Keratinocyte (primary cell): ENCODE data around the gene MRPS18B. TPM values are rescaled to one million over a fixed set of nuclear protein-coding genes. Genes with fewer than 3 reads are reported as not detected.

Experiments
- DNase-seq: peaks from one replicate; pipeline ENCODE4 v3.0.0-alpha.2; 2011; ENCODE audit warnings: low read depth, missing footprints, low spot score
- FAIRE-seq: peaks from 2 replicates; lab custom pipeline; 2011; peaks lifted over from hg19 to GRCh38; lab: Jason Lieb, UNC
- H2AFZ ChIP-seq: 2 replicates; pipeline ENCODE4 v1.6.0; 2012; ENCODE audit warnings: low read length, control low read depth, inconsistent platforms; ENCODE audit not compliant: control insufficient read depth
- H3K27ac ChIP-seq: 2 replicates; pipeline ENCODE4 v1.5.1; 2011; ENCODE audit warnings: low read length; ENCODE audit not compliant: control insufficient read depth, insufficient read depth
- H3K27me3 ChIP-seq: 3 replicates; pipeline ENCODE4 v1.6.0; 2011; ENCODE audit warnings: low read length; ENCODE audit not compliant: control insufficient read depth, insufficient read depth; ENCODE audit errors: extremely low read depth
- H3K36me3 ChIP-seq, 2 experiments: 2 replicates in 1 of 2; 3 replicates in 1 of 2; pipeline ENCODE4 v1.5.1; 2011; ENCODE audit warnings: low read length in 2 of 2, mild to moderate bottlenecking in 1 of 2; ENCODE audit not compliant: control insufficient read depth in 2 of 2, insufficient read depth in 2 of 2; ENCODE audit errors: extremely low read depth in 1 of 2
- H3K4me1 ChIP-seq: 3 replicates; pipeline ENCODE4 v1.5.1; 2011; ENCODE audit warnings: low read length; ENCODE audit not compliant: control insufficient read depth, insufficient read depth; ENCODE audit errors: extremely low read depth
- H3K4me2 ChIP-seq: 3 replicates; pipeline ENCODE4 v1.6.0; 2011; ENCODE audit warnings: low read depth, low read length; ENCODE audit not compliant: control insufficient read depth, insufficient read depth; ENCODE audit errors: extremely low read depth
- H3K4me3 ChIP-seq, 3 experiments: fragments of 200-600 bp in 1 of 3; sonication (generic) in 1 of 3; 2 replicates in 2 of 3; 3 replicates in 1 of 3; pipeline ENCODE4 v1.5.1; 2011 to 2016; ENCODE audit warnings: low read length in 3 of 3, mild to moderate bottlenecking in 3 of 3, control low read depth in 2 of 3, inconsistent platforms in 1 of 3, low read depth in 1 of 3, mixed read lengths in 1 of 3, mixed run types in 1 of 3, moderate library complexity in 1 of 3; ENCODE audit not compliant: control insufficient read depth in 2 of 3, insufficient read depth in 2 of 3; ENCODE audit errors: extremely low read depth in 1 of 3
- H3K79me2 ChIP-seq: 2 replicates; pipeline ENCODE4 v1.6.0; 2012; ENCODE audit warnings: low read length; ENCODE audit not compliant: control insufficient read depth, insufficient read depth
- H3K9ac ChIP-seq: 3 replicates; pipeline ENCODE4 v1.6.0; 2011; ENCODE audit warnings: low read length; ENCODE audit not compliant: control insufficient read depth, insufficient read depth; ENCODE audit errors: extremely low read depth
- H3K9me1 ChIP-seq: 3 replicates; pipeline ENCODE4 v1.6.0; 2011; ENCODE audit warnings: low read length; ENCODE audit not compliant: control insufficient read depth, insufficient read depth; ENCODE audit errors: extremely low read depth
- H3K9me3 ChIP-seq: 2 replicates; pipeline ENCODE4 v1.5.1; 2012; ENCODE audit warnings: low read depth, low read length; ENCODE audit not compliant: control insufficient read depth
- H4K20me1 ChIP-seq: 3 replicates; pipeline ENCODE4 v1.6.0; 2011; ENCODE audit warnings: low read length; ENCODE audit not compliant: control insufficient read depth, insufficient read depth; ENCODE audit errors: extremely low read depth
- CTCF ChIP-seq, 3 experiments: IDR thresholded peaks in 1 of 3; conservative IDR thresholded peaks in 1 of 3; optimal IDR thresholded peaks in 1 of 3; 2 replicates in 2 of 3; 3 replicates in 1 of 3; pipeline versions ENCODE3 to v1.5.1; 2011; ENCODE audit warnings: low read length in 3 of 3, mild to moderate bottlenecking in 3 of 3, moderate library complexity in 2 of 3, control low read depth in 1 of 3, inconsistent platforms in 1 of 3; ENCODE audit not compliant: insufficient read depth in 2 of 3; ENCODE audit errors: extremely low read depth in 1 of 3
- EZH2 ChIP-seq: IDR thresholded peaks from one replicate; pipeline ENCODE4 v1.6.1; 2012; ENCODE audit warnings: inconsistent platforms, mild to moderate bottlenecking, low read length, moderate library complexity
- dilution Hi-C: fragments of 300-500 bp; cut with MboI; formaldehyde crosslinking; loops from one replicate; pipeline ENCODE4 v1.7.0; 2020; ENCODE audit warnings: low sequenced_read_pairs; ENCODE audit not compliant: extremely low pct_ligation_motif_present
- polyA plus RNA-seq, 5 experiments: library from polyadenylated mRNA; depleted of rRNA in 3 of 5; stranded (reverse) in 3 of 5; stranded (forward) in 1 of 5; unstranded in 1 of 5; fragments of >200 nt; gene quantifications; 1 replicate in 1 of 5; 2 replicates in 3 of 5; 3 replicates in 1 of 5; pipeline versions ENCODE4 v1.2.1 to v1.2.3, GENCODE V29; 2011 to 2012; ENCODE audit warnings: missing spikeins in 2 of 5, low read depth in 1 of 5, low replicate concordance in 1 of 5
- small RNA-seq, 3 experiments: library from RNA; depleted of rRNA; stranded (forward); fragments of <200 nt; gene quantifications; one replicate each; pipeline ENCODE3, GENCODE V24; 2012; ENCODE audit warnings: low read depth in 3 of 3, low replicate concordance in 1 of 3; ENCODE audit not compliant: insufficient read length in 3 of 3

Gene MRPS18B
- polyA plus RNA-seq, 1 donor (not counting 4 experiments of a cell fraction or from before 2014, with no cell fraction given): 55.0 TPM

GRCh38 chr6:30670760-30671527 is 53.3 kb downstream of the MRPS18B start:
- H4K20me1 ChIP-seq: no peaks in the 10 kb centered on the region
- no peak for FAIRE-seq
- peaks cover 7% of the 10 kb centered on the region for H3K4me1 ChIP-seq
- H3K9me1 ChIP-seq: no peaks in the 10 kb centered on the region
- H2AFZ ChIP-seq: no peak overlapping the region
- no peaks in the 10 kb centered on the region for H3K27me3 ChIP-seq
- H3K9me3 ChIP-seq: no peaks in the 10 kb centered on the region
- H3K79me2 ChIP-seq: peaks cover 22% of the 10 kb centered on the region
- no peak overlapping the region for H3K9ac ChIP-seq
- H3K27ac ChIP-seq: no peak overlapping the region
- H3K4me2 ChIP-seq: peak overlapping the region; percentile 89
- TF ChIP-seq CTCF (optimal IDR thresholded peaks at IDR 0.05 in 1 of 3, IDR thresholded peaks at IDR 0.05 in 1 of 3, conservative IDR thresholded peaks at IDR 0.05 in 1 of 3; ENCODE audit: extremely low read depth in 1 of 3, insufficient read depth in 2 of 3, low read length in 3 of 3): peak in 2 of 3 experiments; percentile 17 to 45
- no peak for TF ChIP-seq EZH2
- no peak overlapping the region for H3K4me3 ChIP-seq
- dilution Hi-C loops: no loop called here
- DNase-seq: no peak
- peaks cover 14 to 27% of the 10 kb centered on the region in 2 experiments for H3K36me3 ChIP-seq

GRCh38 chr6:30672445-30673253 is 55.0 kb downstream of the MRPS18B start, which contains the start of gene DHX16:
TSS of gene DHX16 (minus strand) at chr6:30673006. CDS start at chr6:30672841, 165 bp downstream.
- FAIRE-seq (peak; percentile 78), DNase-seq (peak; percentile 85)
- peak; percentile 69 to 93 (median 78) for TF ChIP-seq CTCF (optimal IDR thresholded peaks at IDR 0.05 in 1 of 3, IDR thresholded peaks at IDR 0.05 in 1 of 3, conservative IDR thresholded peaks at IDR 0.05 in 1 of 3; ENCODE audit: extremely low read depth in 1 of 3, insufficient read depth in 2 of 3, low read length in 3 of 3)
- TF ChIP-seq EZH2: no peak
- peak within 1 kb of the TSS; percentile 84 to 96 (median 89) for H3K4me3 ChIP-seq
- H3K79me2 ChIP-seq: peaks cover 22% of the 10 kb centered on the region
- H3K36me3 ChIP-seq: peaks cover 20 to 39% of the 10 kb centered on the region in 2 experiments
- H3K9me3 ChIP-seq: no peaks in the 10 kb centered on the region
- H3K9ac ChIP-seq: peak within 1 kb of the TSS; percentile 90
- H4K20me1 ChIP-seq: peaks cover 3% of the 10 kb centered on the region
- H3K27ac ChIP-seq: peak within 1 kb of the TSS; percentile 59
- no peaks in the 10 kb centered on the region for H3K27me3 ChIP-seq
- peaks cover 7% of the 10 kb centered on the region for H3K4me1 ChIP-seq
- peak within 1 kb of the TSS; percentile 89 for H3K4me2 ChIP-seq
- dilution Hi-C loops: no loop called here
- H2AFZ ChIP-seq: peak within 1 kb of the TSS; percentile 55
- H3K9me1 ChIP-seq: no peaks in the 10 kb centered on the region

Small RNA genes within 50 kb of the gene (small RNA-seq; reads per million reads assigned to genes)
- 0 to 0.33 (median 0.07) reads per million in 3 experiments for gene MIR877

Other genes starting within 250 kb of the MRPS18B start
- gene HLA-E, start 128.3 kb upstream of the MRPS18B start, polyA plus RNA-seq: 108 to 177 TPM (median 123 TPM) in 3 replicates
- 28.7 to 48.2 TPM (median 39.5 TPM) in 3 replicates for gene GNL1, start 61.4 kb upstream of the MRPS18B start, polyA plus RNA-seq
- gene PRR3, start 60.5 kb upstream of the MRPS18B start, polyA plus RNA-seq: 5.4 to 6.4 TPM (median 6.1 TPM) in 3 replicates
- 22.6 to 67.1 TPM (median 30.0 TPM) in 3 replicates for gene ABCF1, start 46.4 kb upstream of the MRPS18B start, polyA plus RNA-seq
- 25.3 to 36.6 TPM (median 30.0 TPM) in 3 replicates for gene PPP1R10, start 597 bp upstream of the MRPS18B start, polyA plus RNA-seq
- 3.8 to 6.0 TPM (median 5.4 TPM) in 3 replicates for gene ATAT1, start 9.0 kb downstream of the MRPS18B start, polyA plus RNA-seq
- 6.7 to 8.7 TPM (median 7.8 TPM) in 3 replicates for gene C6orf136, start 29.3 kb downstream of the MRPS18B start, polyA plus RNA-seq
- 27.9 to 36.4 TPM (median 34.2 TPM) in 3 replicates for gene DHX16, start 55.2 kb downstream of the MRPS18B start, polyA plus RNA-seq
- gene PPP1R18, start 68.8 kb downstream of the MRPS18B start, polyA plus RNA-seq: 87.0 to 114 TPM (median 88.9 TPM) in 3 replicates
- gene NRM, start 73.1 kb downstream of the MRPS18B start, polyA plus RNA-seq: 2.7 to 17.8 TPM (median 7.0 TPM) in 3 replicates
- 4.2 to 10.0 TPM (median 6.9 TPM) in 3 replicates for gene MDC1, start 99.4 kb downstream of the MRPS18B start, polyA plus RNA-seq
- 1,010 to 1,517 TPM (median 1,159 TPM) in 3 replicates for gene TUBB, start 102.5 kb downstream of the MRPS18B start, polyA plus RNA-seq
- 21.6 to 23.8 TPM (median 22.1 TPM) in 3 replicates for gene FLOT1, start 124.8 kb downstream of the MRPS18B start, polyA plus RNA-seq
- gene IER3, start 126.7 kb downstream of the MRPS18B start, polyA plus RNA-seq: 171 to 289 TPM (median 277 TPM) in 3 replicates